Measurements from ENCODE around the gene SLC5A6.

Gene SLC5A6

GRCh38 chr2:27150639-27151230 is 61.3 kb downstream of the SLC5A6 start:
- TF ChIP-seq, protein P1, sequence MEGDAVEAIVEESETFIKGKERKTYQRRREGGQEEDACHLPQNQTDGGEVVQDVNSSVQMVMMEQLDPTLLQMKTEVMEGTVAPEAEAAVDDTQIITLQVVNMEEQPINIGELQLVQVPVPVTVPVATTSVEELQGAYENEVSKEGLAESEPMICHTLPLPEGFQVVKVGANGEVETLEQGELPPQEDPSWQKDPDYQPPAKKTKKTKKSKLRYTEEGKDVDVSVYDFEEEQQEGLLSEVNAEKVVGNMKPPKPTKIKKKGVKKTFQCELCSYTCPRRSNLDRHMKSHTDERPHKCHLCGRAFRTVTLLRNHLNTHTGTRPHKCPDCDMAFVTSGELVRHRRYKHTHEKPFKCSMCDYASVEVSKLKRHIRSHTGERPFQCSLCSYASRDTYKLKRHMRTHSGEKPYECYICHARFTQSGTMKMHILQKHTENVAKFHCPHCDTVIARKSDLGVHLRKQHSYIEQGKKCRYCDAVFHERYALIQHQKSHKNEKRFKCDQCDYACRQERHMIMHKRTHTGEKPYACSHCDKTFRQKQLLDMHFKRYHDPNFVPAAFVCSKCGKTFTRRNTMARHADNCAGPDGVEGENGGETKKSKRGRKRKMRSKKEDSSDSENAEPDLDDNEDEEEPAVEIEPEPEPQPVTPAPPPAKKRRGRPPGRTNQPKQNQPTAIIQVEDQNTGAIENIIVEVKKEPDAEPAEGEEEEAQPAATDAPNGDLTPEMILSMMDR (IDR thresholded peaks at IDR 0.05; ENCODE audit: insufficient read depth, missing control alignments) = no peak
- DNase-seq (ENCODE audit: insufficient read length, low spot score) = no peak
- FAIRE-seq = no peak
